A549 (cell line): ENCODE results near the gene LSM4. TPM values are rescaled to one million over a fixed set of nuclear protein-coding genes. Genes with fewer than 3 reads are reported as not detected.
A peak's percentile ranks its signal among the peaks of the same experiment; 100 is the strongest.

Experiments used
- ATAC-seq, 2 experiments: fragments of 200-7000 bp in 1 of 2; fragments of >200 bp in 1 of 2; cut with Nextera tagmentation in 1 of 2; cut with Tn5 transposase in 1 of 2; 3 replicates each; pipeline versions ENCODE4 v1.8.0 to v1.9.1; 2018 to 2020; ENCODE audit warnings: mild to moderate bottlenecking in 1 of 2, moderate library complexity in 1 of 2
- CTCF ChIA-PET: fragments of 300-600 bp; sonication (Branson Sonifier 250); formaldehyde crosslinking; extraction: SDS; loops from one replicate; lab custom pipeline; 2021; ENCODE audit warnings: antibody characterized with exemption, inconsistent platforms; lab: Yijun Ruan, JAX
- POLR2A ChIA-PET: fragments of 350-600 bp; formaldehyde crosslinking; extraction: SDS; loops from one replicate; lab custom pipeline; 2021; ENCODE audit warnings: antibody characterized with exemption, inconsistent platforms; lab: Yijun Ruan, JAX
- DNase-seq, 2 experiments: peaks; one replicate each; pipeline versions ENCODE4 v3.0.0 to v3.0.0-alpha.2; 2011 to 2016; ENCODE audit warnings: low read depth in 1 of 2, low spot score in 1 of 2
- FAIRE-seq: peaks from 2 replicates; lab custom pipeline; 2011; peaks lifted over from hg19 to GRCh38; lab: Jason Lieb, UNC
- H3K27ac ChIP-seq, 2 experiments: fragments of >200 bp; sonication (Bioruptor Twin); formaldehyde crosslinking; 3 replicates each; pipeline ENCODE4 v1.5.1; 2016 to 2017
- H3K4me1 ChIP-seq: fragments of >200 bp; sonication (Bioruptor Twin); formaldehyde crosslinking; 3 replicates; pipeline ENCODE4 v1.6.1; 2016
- H3K4me2 ChIP-seq: fragments of >200 bp; sonication (Bioruptor Twin); formaldehyde crosslinking; 3 replicates; pipeline ENCODE4 v1.6.1; 2016
- H3K4me3 ChIP-seq: fragments of >200 bp; sonication (Bioruptor Twin); formaldehyde crosslinking; 3 replicates; pipeline ENCODE4 v1.5.1; 2016
- H3K9me3 ChIP-seq: fragments of >200 bp; sonication (Bioruptor Twin); formaldehyde crosslinking; 3 replicates; pipeline ENCODE4 v1.6.1; 2016
- CEBPB ChIP-seq, 2 experiments: fragments of >200 bp in 1 of 2; sonication (Bioruptor Twin) in 1 of 2; formaldehyde crosslinking in 1 of 2; IDR thresholded peaks; 2 replicates each; pipeline ENCODE4 v1.6.1; 2012 to 2016
- E2F6 ChIP-seq: IDR thresholded peaks from 2 replicates; pipeline ENCODE4 v1.6.1; 2012; ENCODE audit warnings: low read depth, borderline replicate concordance
- EHF ChIP-seq: fragments of 250-450 bp; sonication (Bioruptor Pico); IDR thresholded peaks from 2 replicates; pipeline ENCODE4 v1.5.0; 2020; ENCODE audit warnings: mild to moderate bottlenecking
- EHMT2 ChIP-seq: fragments of 200-600 bp; sonication (generic); IDR thresholded peaks from 2 replicates; pipeline ENCODE4 v1.6.1; 2016; ENCODE audit warnings: antibody characterized with exemption, low read depth, mild to moderate bottlenecking, moderate library complexity
- EP300 ChIP-seq, 2 experiments: fragments of >200 bp; sonication (Bioruptor Twin); formaldehyde crosslinking; IDR thresholded peaks; 2 replicates in 1 of 2; 3 replicates in 1 of 2; pipeline ENCODE4 v1.6.1; 2016 to 2017
- ESRRA ChIP-seq: fragments of 150-350 bp; IDR thresholded peaks from 2 replicates; pipeline ENCODE4 v1.6.1; 2014; ENCODE audit warnings: mild to moderate bottlenecking, low read length, borderline replicate concordance
- FOSL2 ChIP-seq, 2 experiments: fragments of 450-650 bp in 1 of 2; fragments of >200 bp in 1 of 2; sonication (Bioruptor Twin) in 1 of 2; formaldehyde crosslinking; IDR thresholded peaks; 2 replicates each; pipeline versions ENCODE4 v1.5.0 to v1.6.1; 2016 to 2020; ENCODE audit warnings: mild to moderate bottlenecking in 1 of 2, moderate library complexity in 1 of 2
- HEYL ChIP-seq: fragments of 250-450 bp; sonication (Bioruptor Pico); IDR thresholded peaks from 2 replicates; pipeline ENCODE4 v1.8.0; 2021; ENCODE audit warnings: mild to moderate bottlenecking, moderate library complexity
- HOXB13 ChIP-seq: fragments of 250-450 bp; sonication (Bioruptor Pico); IDR thresholded peaks from 2 replicates; pipeline ENCODE4 v1.5.0; 2020; ENCODE audit warnings: low read depth, mild to moderate bottlenecking, moderate library complexity
- JUN ChIP-seq, 2 experiments: fragments of >200 bp; sonication (Bioruptor Twin); formaldehyde crosslinking; IDR thresholded peaks; 2 replicates in 1 of 2; 3 replicates in 1 of 2; pipeline ENCODE4 v1.6.1; 2016 to 2017
- KDM5A ChIP-seq: fragments of 200-600 bp; sonication (generic); IDR thresholded peaks from 2 replicates; pipeline ENCODE4 v1.6.1; 2016; ENCODE audit warnings: antibody characterized with exemption, mild to moderate bottlenecking
- MAFK ChIP-seq: fragments of 450-650 bp; IDR thresholded peaks from 2 replicates; pipeline ENCODE4 v1.6.1; 2014; ENCODE audit not compliant: partially characterized antibody
- MAZ ChIP-seq: fragments of 150-350 bp; IDR thresholded peaks from 2 replicates; pipeline ENCODE4 v1.6.1; 2014; ENCODE audit warnings: antibody characterized with exemption, low read depth, low read length, borderline replicate concordance
- MYC ChIP-seq: IDR thresholded peaks from 2 replicates; pipeline ENCODE4 v1.6.1; 2012; ENCODE audit warnings: mild to moderate bottlenecking, inconsistent platforms, low read length, improper control_type of control experiment, borderline replicate concordance
- NFE2L2 ChIP-seq: fragments of 150-350 bp; conservative IDR thresholded peaks from 2 replicates; pipeline ENCODE4 v1.6.1; 2014; ENCODE audit warnings: low read length
- POLR2AphosphoS2 ChIP-seq: conservative IDR thresholded peaks from 2 replicates; pipeline ENCODE4 v1.6.1; 2012; ENCODE audit warnings: low read length, improper control_type of control experiment, inconsistent platforms
- ZNF302 ChIP-seq: fragments of 250-450 bp; sonication (Bioruptor Pico); IDR thresholded peaks from 2 replicates; pipeline ENCODE4 v1.9.0; 2021; ENCODE audit warnings: inconsistent platforms, mild to moderate bottlenecking, moderate library complexity
- WGBS: methylation state at CpG from one replicate; pipeline ENCODE4 v1.1.6; 2017; ENCODE audit errors: missing lambda C conversion rate; 5-methylcytosine and 5-hydroxymethylcytosine counted together
- polyA plus RNA-seq, 4 experiments: library from polyadenylated mRNA; depleted of rRNA in 3 of 4; stranded (reverse); fragments of >200 nt; fragmentation: RNase III in 1 of 4; extraction: RNeasy Plus Mini Kit Qiagen cat#74134 plus additional on column Dnase treatment in 1 of 4; gene quantifications; 2 replicates in 3 of 4; 3 replicates in 1 of 4; pipeline ENCODE4 v1.2.3, GENCODE V29; 2011 to 2017
- TF ChIP-seq, protein P1 (sequence below): IDR thresholded peaks from 2 replicates; pipeline ENCODE4 v1.6.1; 2012

Gene LSM4
- polyA plus RNA-seq, 2 of the 4 experiments (the other 2 are of a cell fraction), result 154 to 169 TPM

- no peak overlapping the region for H3K4me3 ChIP-seq
- H3K9me3 ChIP-seq, result no peaks in the 10 kb centered on the region
- DNase-seq, result no peak
- no peak for ATAC-seq
- H3K27ac ChIP-seq, result peak overlapping the region; percentile 41 to 99; a peak in 5 of 6 replicates
- ChIA-PET CTCF (interaction anchor here (1.2 kb wide), 1 partner anchor 24 kb away, joined by 3 read pairs; no protein-coding TSS in a partner anchor), POLR2A (interaction anchor here (1.0 kb wide), 1 partner anchor 16 kb away, joined by 3 read pairs; no protein-coding TSS in a partner anchor)
- 55% methylated on average over 6 of the region's 6 CpGs for WGBS
- FAIRE-seq, result no peak
- peaks cover 53% of the 10 kb centered on the region for H3K4me1 ChIP-seq
- peak overlapping the region; percentile 18; the same call in 2 of the 3 replicates for H3K4me2 ChIP-seq
- TF ChIP-seq EHF (CRISPR knock-in tag) (no peak), HOXB13 (no peak), MAZ (no peak), MYC (no peak), EP300 (IDR thresholded peaks at IDR 0.05) (no peak), EHMT2 (no peak), NFE2L2 (no peak), KDM5A (no peak), CEBPB (IDR thresholded peaks at IDR 0.05) (no peak), ZNF302 (CRISPR knock-in tag) (no peak), ESRRA (no peak), FOSL2 (IDR thresholded peaks at IDR 0.05) (no peak), FOSL2 (CRISPR knock-in tag; IDR thresholded peaks at IDR 0.05) (no peak), POLR2AphosphoS2 (no peak), E2F6 (no peak), MAFK (no peak)
These were observed 24.3 kb downstream of the LSM4 start for GRCh38 chr19:18298601-18299000.

- Histone ChIP-seq H3K9me3 (no peaks in the 10 kb centered on the region), H3K27ac (peak overlapping the region; percentile 37 to 99; a peak in 3 of 6 replicates), H3K4me2 (no peak overlapping the region), H3K4me1 (peaks cover 43% of the 10 kb centered on the region), H3K4me3 (no peak overlapping the region)
- 88% methylated on average over 4 of the region's 4 CpGs for WGBS
- ATAC-seq (no peak), FAIRE-seq (no peak), DNase-seq (no peak)
- CTCF ChIA-PET, result interaction anchor here (1.0 to 2.6 kb wide), 2 partner anchors 18 to 113 kb away, joined by 7 to 11 read pairs; no protein-coding TSS in a partner anchor
- TF ChIP-seq, protein P1, sequence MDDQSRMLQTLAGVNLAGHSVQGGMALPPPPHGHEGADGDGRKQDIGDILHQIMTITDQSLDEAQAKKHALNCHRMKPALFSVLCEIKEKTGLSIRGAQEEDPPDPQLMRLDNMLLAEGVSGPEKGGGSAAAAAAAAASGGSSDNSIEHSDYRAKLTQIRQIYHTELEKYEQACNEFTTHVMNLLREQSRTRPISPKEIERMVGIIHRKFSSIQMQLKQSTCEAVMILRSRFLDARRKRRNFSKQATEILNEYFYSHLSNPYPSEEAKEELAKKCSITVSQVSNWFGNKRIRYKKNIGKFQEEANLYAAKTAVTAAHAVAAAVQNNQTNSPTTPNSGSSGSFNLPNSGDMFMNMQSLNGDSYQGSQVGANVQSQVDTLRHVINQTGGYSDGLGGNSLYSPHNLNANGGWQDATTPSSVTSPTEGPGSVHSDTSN, result no peak
- POLR2A ChIA-PET, result interaction anchor here (1.8 to 2.2 kb wide), 2 partner anchors 15 to 18 kb away, joined by 7 to 9 read pairs; partner anchors contain the start of gene JUND
These were observed 25.6 kb downstream of the LSM4 start for GRCh38 chr19:18297308-18297707.

- ChIA-PET CTCF (interaction anchor here (6.5 kb wide), 1 partner anchor 16 kb away, joined by 57 read pairs; the partner anchor contains the start of gene JUND), POLR2A (no interaction called here)
- no peak overlapping the region for H3K4me3 ChIP-seq
- peak overlapping the region in 1 of 2 experiments; percentile 99; a peak in 2 of 6 replicates for H3K27ac ChIP-seq
- TF ChIP-seq JUN (IDR thresholded peaks at IDR 0.05), result no peak
- TF ChIP-seq HEYL, result no peak
- H3K9me3 ChIP-seq, result no peaks in the 10 kb centered on the region
- WGBS, result 96% methylated on average over 4 of the region's 4 CpGs
- H3K4me2 ChIP-seq, result no peak overlapping the region
- peaks cover 39% of the 10 kb centered on the region for H3K4me1 ChIP-seq
- ATAC-seq (no peak), DNase-seq (no peak), FAIRE-seq (no peak)
These were observed 27.8 kb downstream of the LSM4 start for GRCh38 chr19:18295034-18295451.

- CTCF ChIA-PET, result interaction anchor here (0.9 to 6.5 kb wide), 2 partner anchors 15 to 28 kb away, joined by 3 to 57 read pairs; partner anchors contain the start of gene JUND
- no peak for FAIRE-seq
- H3K4me2 ChIP-seq, result peak overlapping the region; percentile 92
- no CpG with 5 or more reads among the region's 9 CpGs for WGBS
- POLR2A ChIA-PET, result no interaction called here
- TF ChIP-seq MAFK (peak; percentile 72), NFE2L2 (no peak)
- TF ChIP-seq, all 56 proteins: peak for 1
- Histone ChIP-seq H3K4me1 (peaks cover 43% of the 10 kb centered on the region), H3K4me3 (no peak overlapping the region), H3K27ac (peak overlapping the region; percentile 99 to 100), H3K9me3 (no peaks in the 10 kb centered on the region)
- ATAC-seq (no peak), DNase-seq (no peak)
These were observed 28.4 kb downstream of the LSM4 start for GRCh38 chr19:18294467-18294864.
